Activated B cell treated with CpG ODN at 0.5 μM for 24 hours (primary cell): ENCODE data around the gene CPA2. TPM values are rescaled to one million over a fixed set of nuclear protein-coding genes. Genes with fewer than 3 reads are reported as not detected.

Experiments
- ATAC-seq: fragments of 200-7000 bp; cut with Tn5 transposase; one replicate; pipeline ENCODE4 v1.10.0; 2021; ENCODE audit warnings: low read depth, mild to moderate bottlenecking, moderate library complexity
- CTCF ChIA-PET: fragments of 350-600 bp; sonication (Branson Sonifier 250); formaldehyde crosslinking; loops from one replicate; lab custom pipeline; 2021; ENCODE audit warnings: antibody characterized with exemption; lab: Charles Lee
- POLR2A ChIA-PET: fragments of 350-600 bp; sonication (Branson Sonifier 250); formaldehyde crosslinking; loops from one replicate; lab custom pipeline; 2021; ENCODE audit warnings: antibody characterized with exemption; lab: Charles Lee
- DNase-seq: peaks from one replicate; pipeline ENCODE4 v3.0.0; 2022
- H3K27ac Mint-ChIP-seq: one replicate; pipeline ENCODE4 v1.8.0; 2020; ENCODE audit warnings: mixed read lengths
- H3K27me3 Mint-ChIP-seq: one replicate; pipeline ENCODE4 v1.8.0; 2021; ENCODE audit warnings: mixed read lengths
- H3K36me3 Mint-ChIP-seq: one replicate; pipeline ENCODE4 v1.8.0; 2021; ENCODE audit warnings: low read depth, mixed read lengths
- H3K4me1 Mint-ChIP-seq: one replicate; pipeline ENCODE4 v1.8.0; 2021; ENCODE audit warnings: mixed read lengths
- H3K4me3 Mint-ChIP-seq: one replicate; pipeline ENCODE4 v1.8.0; 2020; ENCODE audit warnings: mild to moderate bottlenecking, mixed read lengths
- H3K9me3 Mint-ChIP-seq: one replicate; pipeline ENCODE4 v1.8.0; 2020; ENCODE audit warnings: mixed read lengths
- CTCF ChIP-seq: fragments of 200-600 bp; IDR thresholded peaks from one replicate; pipeline ENCODE4 v1.8.0; 2022; ENCODE audit warnings: antibody characterized with exemption, mild to moderate bottlenecking
- intact Hi-C: fragments of 100-400 bp; cut with micrococcal nuclease; formaldehyde crosslinking; loops from one replicate; pipeline ENCODE4 v1.15.1; 2024
- total RNA-seq: library from RNA; stranded (reverse); gene quantifications from 2 replicates; pipeline ENCODE4 v1.2.3, GENCODE V29; 2022

The CPA2 gene
- total RNA-seq: not detected in 2 replicates

GRCh38 chr7:130266258-130266960 lies at the start of gene CPA2:
Gene CPA2, plus strand, starts transcription at chr7:130266863. Its CDS starts 19 bp downstream, at chr7:130266882.
- Mint-ChIP-seq H3K36me3 (no peaks in the 10 kb centered on the region), H3K27me3 (peaks cover 13% of the 10 kb centered on the region), H3K4me1 (no peaks in the 10 kb centered on the region), H3K9me3 (no peaks in the 10 kb centered on the region), H3K27ac (no peak within 1 kb of the TSS), H3K4me3 (no peak within 1 kb of the TSS)
- ATAC-seq (no peak), DNase-seq (no peak)
- intact Hi-C loops: no loop called here
- no peak for TF ChIP-seq CTCF
- CTCF ChIA-PET: no interaction called here
- POLR2A ChIA-PET: no interaction called here

DNA sequence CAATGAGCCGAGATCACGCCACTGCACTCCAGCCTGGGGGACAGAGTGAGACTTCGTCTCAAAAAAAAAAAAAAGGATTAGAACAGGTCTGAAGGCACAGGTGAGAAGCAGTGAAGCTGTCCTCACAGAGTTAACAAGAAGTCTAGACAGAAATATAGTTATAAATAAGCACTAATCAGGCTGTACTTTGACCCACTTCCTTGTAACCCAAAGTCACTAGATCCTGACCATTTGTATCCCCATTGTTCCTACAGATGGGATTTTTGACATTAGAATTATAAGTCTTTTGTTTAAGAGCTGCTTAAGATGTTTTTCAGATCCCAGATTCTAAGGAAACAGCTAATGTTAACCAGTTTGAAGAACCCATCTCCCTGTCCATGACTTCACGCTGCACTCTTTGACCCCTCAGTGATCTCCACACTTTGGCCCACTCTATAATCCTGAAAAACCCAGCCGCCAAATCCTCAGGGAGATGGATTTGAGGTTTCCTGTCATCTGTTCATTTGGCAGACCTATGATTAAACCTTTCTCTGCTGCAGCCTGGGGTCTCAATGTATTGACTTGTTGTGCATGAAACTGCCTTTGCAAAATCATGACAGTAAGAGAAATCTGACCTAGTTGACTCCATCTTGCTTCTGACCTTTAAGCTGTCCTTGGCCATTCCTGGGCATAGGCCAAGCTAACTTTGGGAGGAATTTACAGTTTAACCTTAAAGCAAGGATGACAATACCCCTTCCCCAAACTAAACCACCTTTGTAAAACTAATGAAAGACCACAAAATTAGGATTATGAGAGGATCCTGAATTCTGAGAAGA lies 47.6 kb upstream of the CPA2 start:
- TF ChIP-seq CTCF: no peak
- Mint-ChIP-seq H3K4me3 (no peak overlapping the region), H3K4me1 (no peaks in the 10 kb centered on the region), H3K36me3 (no peaks in the 10 kb centered on the region), H3K27me3 (no peaks in the 10 kb centered on the region), H3K27ac (no peak overlapping the region), H3K9me3 (no peaks in the 10 kb centered on the region)
- DNase-seq (no peak), ATAC-seq (no peak)
- intact Hi-C loops: no loop called here
- POLR2A ChIA-PET: no interaction called here
- CTCF ChIA-PET: interaction anchor here (0.9 kb wide), 1 partner anchor 10 kb away, joined by 3 read pairs; no protein-coding TSS in a partner anchor

DNA sequence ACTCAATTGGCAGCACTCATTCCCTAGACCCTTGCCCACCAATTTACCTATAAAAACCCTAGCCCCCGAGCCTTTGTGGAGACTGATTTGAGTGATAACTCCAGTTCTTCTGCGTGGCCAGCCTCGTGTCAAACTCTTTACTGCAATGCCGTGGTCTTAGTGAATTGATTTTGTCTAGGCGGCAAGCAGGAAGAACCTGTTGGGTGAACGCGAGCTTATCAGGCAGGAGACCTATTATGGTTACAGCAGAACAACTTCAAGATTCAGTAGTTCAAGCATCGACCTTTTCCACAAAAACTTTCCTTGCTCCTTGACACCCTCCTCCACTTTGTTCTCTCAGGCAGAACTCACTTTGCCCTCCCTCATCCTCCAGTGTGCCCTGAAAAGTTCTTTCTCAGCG lies 46.8 kb upstream of the CPA2 start:
- Mint-ChIP-seq H3K4me3 (no peak overlapping the region), H3K27me3 (no peaks in the 10 kb centered on the region), H3K27ac (no peak overlapping the region), H3K36me3 (no peaks in the 10 kb centered on the region), H3K4me1 (no peaks in the 10 kb centered on the region), H3K9me3 (no peaks in the 10 kb centered on the region)
- ChIA-PET POLR2A (no interaction called here), CTCF (interaction anchor here (0.9 kb wide), 1 partner anchor 11 kb away, joined by 3 read pairs; no protein-coding TSS in a partner anchor)
- no peak for DNase-seq
- no peak for ATAC-seq
- no peak for TF ChIP-seq CTCF
- intact Hi-C loops: no loop called here

DNA sequence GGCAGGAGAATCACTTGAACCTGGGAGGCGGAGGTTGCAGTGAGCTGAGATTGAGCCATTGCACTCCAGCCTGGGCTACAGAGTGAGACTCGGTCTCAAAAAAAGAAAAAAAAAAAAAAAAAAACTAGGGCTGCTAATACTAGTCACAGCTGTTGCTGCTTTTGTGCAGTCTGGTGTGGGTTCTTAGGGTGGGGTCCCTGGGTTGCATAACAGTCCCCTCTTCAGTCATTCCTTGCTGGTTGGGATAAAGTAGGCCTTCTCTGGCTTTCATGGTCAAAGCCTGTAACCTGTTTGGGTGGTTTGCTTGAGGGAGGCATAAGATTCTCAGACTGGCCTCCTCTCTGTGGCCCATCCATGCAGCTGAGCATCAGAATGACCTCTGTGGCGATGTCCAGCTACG lies 44.9 kb upstream of the CPA2 start:
- ChIA-PET CTCF (no interaction called here), POLR2A (no interaction called here)
- ATAC-seq (no peak), DNase-seq (no peak)
- Mint-ChIP-seq H3K4me1 (no peaks in the 10 kb centered on the region), H3K9me3 (no peaks in the 10 kb centered on the region), H3K27me3 (no peaks in the 10 kb centered on the region), H3K36me3 (no peaks in the 10 kb centered on the region), H3K4me3 (no peak overlapping the region), H3K27ac (no peak overlapping the region)
- TF ChIP-seq CTCF: no peak
- intact Hi-C loops: no loop called here

DNA sequence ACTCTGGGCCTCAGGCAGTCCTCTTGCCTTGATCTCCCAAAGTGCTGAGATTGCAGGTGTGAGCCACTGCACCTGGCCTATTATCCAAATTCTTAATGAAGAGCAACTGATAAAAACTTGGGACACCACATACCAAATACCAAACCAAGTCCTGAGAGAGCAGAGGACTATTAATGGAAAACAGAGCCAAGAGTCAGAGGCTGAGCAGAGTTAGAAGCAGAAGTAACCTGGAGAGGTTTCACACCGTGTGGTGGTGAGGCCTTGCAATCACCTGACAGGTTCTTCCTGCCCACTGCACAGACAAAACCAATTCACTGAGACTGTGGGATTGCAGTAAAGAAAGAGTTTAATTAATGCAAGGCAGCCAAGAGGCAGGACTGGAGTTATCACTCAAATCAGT lies 43.0 kb upstream of the CPA2 start:
- DNase-seq (no peak), ATAC-seq (no peak)
- intact Hi-C loops: no loop called here
- no peaks in the 10 kb centered on the region for H3K9me3 Mint-ChIP-seq
- no peak overlapping the region for H3K4me3 Mint-ChIP-seq
- no peaks in the 10 kb centered on the region for H3K27me3 Mint-ChIP-seq
- TF ChIP-seq CTCF: no peak
- POLR2A ChIA-PET: no interaction called here
- no peak overlapping the region for H3K27ac Mint-ChIP-seq
- H3K4me1 Mint-ChIP-seq: no peaks in the 10 kb centered on the region
- no peaks in the 10 kb centered on the region for H3K36me3 Mint-ChIP-seq
- CTCF ChIA-PET: no interaction called here
